ENCODE measurements around the gene UQCR10. TPM values are rescaled to one million over a fixed set of nuclear protein-coding genes. Genes with fewer than 3 reads are reported as not detected.

Gene UQCR10
- total and polyA plus RNA-seq, 4 donors = 67.5 to 290 (median 133) TPM

GRCh38 chr22:29718949-29719898 is 47.9 kb upstream of the UQCR10 start:
- 40 to 46% methylated on average over 23 to 24 of the region's 24 CpGs for WGBS, 2 donors
- H3K27me3 ChIP-seq (ENCODE audit: control insufficient read depth in 3 of 3, insufficient read depth in 3 of 3, low read length in 2 of 3) = peaks cover 0 to 41% (median 9%) of the 10 kb centered on the region in 3 donors
- H3K9ac ChIP-seq (ENCODE audit: insufficient read depth in 1 of 2, low read length in 2 of 2) = no peak overlapping the region
- ATAC-seq (ENCODE audit: insufficient read depth, low FRiP score) = no peak
- no peak overlapping the region for H3K27ac ChIP-seq (ENCODE audit: low read depth in 1 of 2, low read length in 1 of 2)
- no peak for DNase-seq
- H3K36me3 ChIP-seq (ENCODE audit: control insufficient read depth in 4 of 4, insufficient read depth in 4 of 4, low read length in 4 of 4) = no peaks in the 10 kb centered on the region
- peaks cover 0 to 4% (median 0%) of the 10 kb centered on the region in 4 donors for H3K9me3 ChIP-seq (ENCODE audit: control insufficient read depth in 4 of 4, insufficient read depth in 3 of 4, low read length in 3 of 4)
- TF ChIP-seq CTCF (IDR thresholded peaks at IDR 0.05; ENCODE audit: control extremely low read depth, extremely low read depth) = no peak
- H3K4me3 ChIP-seq = no peak overlapping the region
- peaks cover 0 to 4% (median 0%) of the 10 kb centered on the region in 5 donors for H3K4me1 ChIP-seq (ENCODE audit: control insufficient read depth in 5 of 5, insufficient read depth in 5 of 5, low read length in 5 of 5)

- no peak within 1 kb of the TSS for H3K27ac ChIP-seq (ENCODE audit: low read depth in 1 of 2, low read length in 1 of 2)
- peaks cover 0 to 4% (median 0%) of the 10 kb centered on the region in 4 donors for H3K9me3 ChIP-seq (ENCODE audit: control insufficient read depth in 4 of 4, insufficient read depth in 3 of 4, low read length in 3 of 4)
- no peak for DNase-seq
- H3K9ac ChIP-seq (ENCODE audit: insufficient read depth in 1 of 2, low read length in 2 of 2) = no peak within 1 kb of the TSS
- 0 to 2% methylated on average over 29 to 115 of the region's 115 CpGs for WGBS, 2 donors
- peaks cover 0 to 4% (median 0%) of the 10 kb centered on the region in 5 donors for H3K4me1 ChIP-seq (ENCODE audit: control insufficient read depth in 5 of 5, insufficient read depth in 5 of 5, low read length in 5 of 5)
- no peaks in the 10 kb centered on the region for H3K36me3 ChIP-seq (ENCODE audit: control insufficient read depth in 4 of 4, insufficient read depth in 4 of 4, low read length in 4 of 4)
- peaks cover 0 to 42% (median 9%) of the 10 kb centered on the region in 3 donors for H3K27me3 ChIP-seq (ENCODE audit: control insufficient read depth in 3 of 3, insufficient read depth in 3 of 3, low read length in 2 of 3)
- no peak for ATAC-seq (ENCODE audit: insufficient read depth, low FRiP score)
- H3K4me3 ChIP-seq = no peak within 1 kb of the TSS
- TF ChIP-seq CTCF (IDR thresholded peaks at IDR 0.05; ENCODE audit: control extremely low read depth, extremely low read depth) = no peak
Measured at GRCh38 chr22:29719899-29720645, 47.1 kb upstream of the UQCR10 start, which contains the start of gene CABP7. CABP7 (plus strand) TSS chr22:29720003; CDS start chr22:29720425, 422 bp downstream.

GRCh38 chr22:29720811-29721323 is 46.3 kb upstream of the UQCR10 start:
- DNase-seq = no peak
- H3K4me3 ChIP-seq = no peak overlapping the region

More at GRCh38 chr22:29720811-29721323, 46.3 kb upstream of the UQCR10 start:
- Histone ChIP-seq H3K27ac (ENCODE audit: low read depth in 1 of 2, low read length in 1 of 2) (no peak overlapping the region), H3K9me3 (ENCODE audit: control insufficient read depth in 4 of 4, insufficient read depth in 3 of 4, low read length in 3 of 4) (peaks cover 0 to 2% (median 0%) of the 10 kb centered on the region in 4 donors), H3K9ac (ENCODE audit: insufficient read depth in 1 of 2, low read length in 2 of 2) (no peak overlapping the region), H3K36me3 (ENCODE audit: control insufficient read depth in 4 of 4, insufficient read depth in 4 of 4, low read length in 4 of 4) (no peaks in the 10 kb centered on the region), H3K27me3 (ENCODE audit: control insufficient read depth in 3 of 3, insufficient read depth in 3 of 3, low read length in 2 of 3) (peaks cover 0 to 42% (median 9%) of the 10 kb centered on the region in 3 donors), H3K4me1 (ENCODE audit: control insufficient read depth in 5 of 5, insufficient read depth in 5 of 5, low read length in 5 of 5) (peaks cover 0 to 4% (median 0%) of the 10 kb centered on the region in 5 donors)
- 6 to 8% methylated on average over 38 to 53 of the region's 53 CpGs for WGBS, 2 donors
- no peak for TF ChIP-seq CTCF (IDR thresholded peaks at IDR 0.05; ENCODE audit: control extremely low read depth, extremely low read depth)
- no peak for ATAC-seq (ENCODE audit: insufficient read depth, low FRiP score)
